Peyer's patch (tissue), 4 donors: Measurements from ENCODE around the gene USP33.

Experiments used
- POLR2A ChIP-seq, 2 donors: fragments of 450-650 bp; IDR thresholded peaks; one replicate each; pipeline ENCODE4 v1.5.1; 2017; ENCODE audit warnings: antibody characterized with exemption in 2 of 2, mild to moderate bottlenecking in 2 of 2, moderate library complexity in 2 of 2
- TF ChIP-seq, protein P1 (sequence below), 6 experiments: fragments of 450-650 bp in 4 of 6; fragments of 200-600 bp in 2 of 6; sonication (generic) in 1 of 6; IDR thresholded peaks; one replicate each; pipeline ENCODE4 v1.5.1; 2017 to 2019; ENCODE audit warnings: antibody characterized with exemption in 6 of 6, mild to moderate bottlenecking in 3 of 6, moderate library complexity in 1 of 6

GRCh38 chr1:77661696-77662095, 98.0 kb downstream of the USP33 start:
- TF ChIP-seq, protein P1, sequence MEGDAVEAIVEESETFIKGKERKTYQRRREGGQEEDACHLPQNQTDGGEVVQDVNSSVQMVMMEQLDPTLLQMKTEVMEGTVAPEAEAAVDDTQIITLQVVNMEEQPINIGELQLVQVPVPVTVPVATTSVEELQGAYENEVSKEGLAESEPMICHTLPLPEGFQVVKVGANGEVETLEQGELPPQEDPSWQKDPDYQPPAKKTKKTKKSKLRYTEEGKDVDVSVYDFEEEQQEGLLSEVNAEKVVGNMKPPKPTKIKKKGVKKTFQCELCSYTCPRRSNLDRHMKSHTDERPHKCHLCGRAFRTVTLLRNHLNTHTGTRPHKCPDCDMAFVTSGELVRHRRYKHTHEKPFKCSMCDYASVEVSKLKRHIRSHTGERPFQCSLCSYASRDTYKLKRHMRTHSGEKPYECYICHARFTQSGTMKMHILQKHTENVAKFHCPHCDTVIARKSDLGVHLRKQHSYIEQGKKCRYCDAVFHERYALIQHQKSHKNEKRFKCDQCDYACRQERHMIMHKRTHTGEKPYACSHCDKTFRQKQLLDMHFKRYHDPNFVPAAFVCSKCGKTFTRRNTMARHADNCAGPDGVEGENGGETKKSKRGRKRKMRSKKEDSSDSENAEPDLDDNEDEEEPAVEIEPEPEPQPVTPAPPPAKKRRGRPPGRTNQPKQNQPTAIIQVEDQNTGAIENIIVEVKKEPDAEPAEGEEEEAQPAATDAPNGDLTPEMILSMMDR (IDR thresholded peaks at IDR 0.05): no peak
- no peak for TF ChIP-seq POLR2A (IDR thresholded peaks at IDR 0.05)
